ENCODE data around the gene PCLO. TPM values are rescaled to one million over a fixed set of nuclear protein-coding genes. Genes with fewer than 3 reads are reported as not detected.

PCLO gene
- total RNA-seq, 1 experiment from 2014 or later, result 3.1 TPM

DNA sequence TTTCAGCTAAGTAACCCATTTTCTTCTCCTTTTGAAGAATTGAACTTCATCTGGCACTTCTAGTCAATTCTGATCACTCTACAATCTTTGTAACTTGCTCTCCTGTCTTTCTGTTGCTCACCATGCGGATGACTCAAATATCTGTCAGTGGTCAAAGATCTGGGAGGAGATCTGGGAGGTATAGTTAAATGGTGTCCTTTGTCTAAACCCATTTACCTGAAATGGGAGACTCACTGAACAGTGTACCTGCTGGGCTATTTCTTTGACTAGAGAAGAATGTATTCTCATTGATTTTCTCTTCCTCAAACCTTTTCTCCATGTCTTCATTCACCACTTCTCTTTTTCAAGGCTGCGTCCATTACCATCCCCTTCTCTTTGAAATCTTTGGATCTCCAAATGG lies 42.0 kb upstream of the PCLO start:
- no peak overlapping the region for H2BK15ac ChIP-seq (ENCODE audit: low read depth, low read length)
- Mint-ChIP-seq H3K36me3 (ENCODE audit: insufficient read depth in 1 of 3, low read depth in 3 of 3) (no peaks in the 10 kb centered on the region), H3K27ac (peak overlapping the region in 2 of 3 experiments; percentile 8 to 20; a peak in 5 of 7 replicates), H3K4me3 (no peak overlapping the region), H3K9me3 (no peaks in the 10 kb centered on the region), H3K4me1 (peaks cover 24 to 26% of the 10 kb centered on the region in 2 experiments), H3K27me3 (ENCODE audit: low read depth) (no peaks in the 10 kb centered on the region)
- H2AFZ ChIP-seq (ENCODE audit: low read length), result no peak overlapping the region
- no peak overlapping the region for H2BK12ac ChIP-seq (ENCODE audit: insufficient read length, low read depth, low read length)
- H3K79me1 ChIP-seq (ENCODE audit: insufficient read depth, low read depth, low read length, poor library complexity, severe bottlenecking), result no peaks in the 10 kb centered on the region
- no peaks in the 10 kb centered on the region for H3K27me3 ChIP-seq (ENCODE audit: insufficient read depth, low read length)
- no peak overlapping the region for H4K5ac ChIP-seq (ENCODE audit: insufficient read length, low read depth, low read length)
- no peak overlapping the region for H3K14ac ChIP-seq (ENCODE audit: insufficient read depth, low read length)
- H2BK120ac ChIP-seq (ENCODE audit: low read depth, low read length, poor library complexity, severe bottlenecking), result no peak overlapping the region
- H2AK5ac ChIP-seq (ENCODE audit: insufficient read length, low read length), result no peak overlapping the region
- no peaks in the 10 kb centered on the region for H3K23me2 ChIP-seq (ENCODE audit: insufficient read length, low read depth, low read length, poor library complexity, severe bottlenecking)
- no peak overlapping the region for H4K8ac ChIP-seq (replicated peaks; ENCODE audit: insufficient read length, low read depth, low read length)
- H3T11ph ChIP-seq (ENCODE audit: low read length), result no peak overlapping the region
- no peak overlapping the region for H2BK20ac ChIP-seq (ENCODE audit: low read depth, low read length, poor library complexity, severe bottlenecking)
- no peak overlapping the region for H2BK5ac ChIP-seq (ENCODE audit: insufficient read length, low read length)
- no peak overlapping the region for H3K23ac ChIP-seq (ENCODE audit: insufficient read length, low read depth, low read length)
- DNase-seq, result no peak
- H3K9ac ChIP-seq (ENCODE audit: extremely low read depth, insufficient read length, low read length), result no peak overlapping the region
- no CpG with 5 or more reads among the region's 2 CpGs for WGBS (ENCODE audit: extremely low coverage, insufficient read length, low lambda C conversion rate)
- H3K9me3 ChIP-seq (ENCODE audit: control insufficient read depth, low read depth, low read length), result no peaks in the 10 kb centered on the region
- no peak overlapping the region for H3K18ac ChIP-seq (ENCODE audit: insufficient read length, low read depth, low read length)
- no peak overlapping the region for H3K27ac ChIP-seq (ENCODE audit: insufficient read length, low read depth, low read length)
- H4K20me1 ChIP-seq (ENCODE audit: control insufficient read depth, insufficient read depth, insufficient read length), result no peaks in the 10 kb centered on the region
- no peak overlapping the region for H3K4ac ChIP-seq (ENCODE audit: low read depth, low read length)
- H3K4me1 ChIP-seq (ENCODE audit: insufficient read depth, low read length), result peaks cover 4% of the 10 kb centered on the region; the same call in 1 of the 2 replicates
- H4K91ac ChIP-seq (ENCODE audit: insufficient read length, low read depth, low read length), result no peak overlapping the region
- no peak overlapping the region for H3K56ac ChIP-seq (ENCODE audit: insufficient read length, low read depth, low read length)
- TF ChIP-seq, protein P1, sequence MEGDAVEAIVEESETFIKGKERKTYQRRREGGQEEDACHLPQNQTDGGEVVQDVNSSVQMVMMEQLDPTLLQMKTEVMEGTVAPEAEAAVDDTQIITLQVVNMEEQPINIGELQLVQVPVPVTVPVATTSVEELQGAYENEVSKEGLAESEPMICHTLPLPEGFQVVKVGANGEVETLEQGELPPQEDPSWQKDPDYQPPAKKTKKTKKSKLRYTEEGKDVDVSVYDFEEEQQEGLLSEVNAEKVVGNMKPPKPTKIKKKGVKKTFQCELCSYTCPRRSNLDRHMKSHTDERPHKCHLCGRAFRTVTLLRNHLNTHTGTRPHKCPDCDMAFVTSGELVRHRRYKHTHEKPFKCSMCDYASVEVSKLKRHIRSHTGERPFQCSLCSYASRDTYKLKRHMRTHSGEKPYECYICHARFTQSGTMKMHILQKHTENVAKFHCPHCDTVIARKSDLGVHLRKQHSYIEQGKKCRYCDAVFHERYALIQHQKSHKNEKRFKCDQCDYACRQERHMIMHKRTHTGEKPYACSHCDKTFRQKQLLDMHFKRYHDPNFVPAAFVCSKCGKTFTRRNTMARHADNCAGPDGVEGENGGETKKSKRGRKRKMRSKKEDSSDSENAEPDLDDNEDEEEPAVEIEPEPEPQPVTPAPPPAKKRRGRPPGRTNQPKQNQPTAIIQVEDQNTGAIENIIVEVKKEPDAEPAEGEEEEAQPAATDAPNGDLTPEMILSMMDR (conservative IDR thresholded peaks at IDR 0.05), result no peak
- no peak overlapping the region for H3K4me2 ChIP-seq (ENCODE audit: insufficient read depth, insufficient read length, low read length)
- no peaks in the 10 kb centered on the region for H3K79me2 ChIP-seq (ENCODE audit: insufficient read depth, low read length)
